Stimulated activated CD8-positive, alpha-beta memory T cell treated with anti-CD3 and anti-CD28 coated beads, Interleukin-15, amount 100 ng/mL, for 4 hours (primary cell): Measurements from ENCODE around the gene HRH3.

Experiments
- DNase-seq, 2 donors: peaks; one replicate each; pipeline ENCODE4 v3.0.0-alpha.2; 2020; ENCODE audit warnings: low read depth in 2 of 2

HRH3 gene

DNA sequence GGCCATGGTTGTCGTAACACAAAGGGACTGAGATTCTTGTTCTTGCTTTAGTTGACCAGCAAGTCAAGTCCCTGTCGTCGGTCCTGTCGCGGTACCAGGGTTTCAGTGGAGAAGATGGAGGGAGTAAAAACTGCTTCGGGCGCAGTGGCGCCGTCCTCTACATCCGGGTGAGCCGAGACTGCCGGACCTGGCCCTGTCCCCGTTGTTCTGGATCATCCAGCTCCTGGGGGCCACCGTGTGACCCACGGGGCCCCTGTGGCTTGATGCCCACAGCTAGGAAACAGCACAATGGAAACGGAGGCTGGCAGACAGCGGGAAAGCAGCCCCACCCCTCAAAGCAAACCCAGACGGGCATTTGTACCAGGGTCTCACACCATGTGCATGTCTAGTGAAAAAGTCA, 22.3 kb downstream of the HRH3 start:
- DNase-seq: no peak

GRCh38 chr20:62197311-62197710, 22.8 kb downstream of the HRH3 start:
- no peak for DNase-seq

- no peak for DNase-seq
Measured at GRCh38 chr20:62196286-62196685, 23.8 kb downstream of the HRH3 start.

- DNase-seq: no peak
Measured at GRCh38 chr20:62195736-62196135, 24.3 kb downstream of the HRH3 start.

DNA sequence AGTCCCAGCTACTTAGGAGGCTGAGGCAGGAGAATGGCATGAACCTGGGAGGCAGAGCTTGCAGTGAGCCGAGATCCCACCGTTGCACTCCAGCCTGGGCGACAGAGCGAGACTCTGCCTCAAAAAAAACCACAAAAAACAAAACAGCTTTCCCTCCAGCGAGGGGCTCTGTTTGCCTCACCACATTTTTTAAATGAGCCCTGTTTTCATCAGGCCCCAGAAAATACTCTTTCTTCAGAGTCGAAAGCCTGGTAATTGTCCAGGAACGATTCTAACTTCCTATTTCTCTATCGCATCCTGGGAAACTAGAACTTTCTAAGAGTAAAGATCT, 25.0 kb downstream of the HRH3 start:
- DNase-seq: no peak

DNA sequence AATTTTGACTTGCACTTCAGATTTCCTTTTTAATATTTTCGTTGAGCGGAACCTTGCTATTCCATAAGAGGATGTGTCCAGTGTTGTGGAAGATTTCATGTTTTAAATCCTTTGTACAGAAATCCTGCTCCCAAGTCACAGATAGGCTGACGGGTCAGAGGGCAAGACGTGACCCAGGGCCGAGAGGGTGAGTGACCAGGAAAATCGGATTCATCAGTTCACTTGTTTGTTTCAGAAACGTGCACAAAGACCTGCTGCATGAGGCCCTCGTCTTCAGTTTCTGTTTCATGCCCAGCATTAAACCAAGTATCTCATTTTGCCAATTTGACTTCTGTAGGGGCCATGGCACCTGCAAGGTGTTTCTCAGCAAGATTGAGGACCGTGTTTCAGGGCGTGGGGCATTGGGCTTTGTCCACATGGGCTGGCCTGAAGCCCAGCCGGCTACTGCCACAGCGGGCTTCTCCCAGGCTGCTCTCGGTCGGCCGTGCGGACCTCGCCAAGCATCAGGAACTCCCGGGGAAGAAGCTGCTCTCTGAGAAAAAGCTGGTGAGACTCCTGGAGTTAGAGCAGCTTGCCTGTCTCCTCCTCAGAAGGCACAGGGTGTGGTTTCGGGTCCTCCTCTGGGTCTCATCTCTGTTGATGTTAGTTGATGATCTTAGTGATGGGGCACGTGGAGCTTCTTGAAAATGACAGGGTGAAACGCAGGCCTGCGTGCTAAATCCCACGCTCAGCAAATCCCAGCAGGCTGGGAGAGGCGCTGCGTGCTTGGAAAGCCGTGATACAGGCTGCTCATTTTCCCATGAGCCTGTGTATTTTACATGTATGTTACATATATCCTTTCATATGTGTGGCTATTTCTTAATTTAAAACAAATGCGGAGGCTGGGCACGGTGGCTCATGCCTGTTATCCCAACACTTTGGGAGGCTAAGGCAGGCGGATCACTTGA, 26.7 kb downstream of the HRH3 start:
- DNase-seq: no peak

DNA sequence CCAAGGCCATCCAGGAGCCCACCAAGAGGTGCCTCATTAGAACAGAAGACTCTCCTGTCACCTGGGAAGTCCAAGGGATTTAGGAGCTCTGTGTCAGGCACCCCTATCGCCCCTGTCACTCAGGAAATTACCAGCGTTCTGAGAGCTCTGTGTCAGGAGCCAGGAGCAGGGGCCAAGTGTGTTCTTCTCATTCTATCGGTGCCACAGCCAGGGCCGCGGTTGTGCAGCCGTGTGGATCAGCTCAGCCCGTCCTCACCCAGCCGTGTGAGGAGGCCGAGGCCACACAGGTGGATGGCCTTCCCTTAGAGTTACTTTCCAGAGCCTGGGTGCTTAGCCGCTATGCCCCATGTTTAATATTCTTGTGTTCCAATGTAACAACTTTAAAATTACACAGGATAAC, 27.4 kb downstream of the HRH3 start:
- DNase-seq: no peak

- DNase-seq: no peak
Measured at GRCh38 chr20:62191781-62192559, 28.1 kb downstream of the HRH3 start.

DNA sequence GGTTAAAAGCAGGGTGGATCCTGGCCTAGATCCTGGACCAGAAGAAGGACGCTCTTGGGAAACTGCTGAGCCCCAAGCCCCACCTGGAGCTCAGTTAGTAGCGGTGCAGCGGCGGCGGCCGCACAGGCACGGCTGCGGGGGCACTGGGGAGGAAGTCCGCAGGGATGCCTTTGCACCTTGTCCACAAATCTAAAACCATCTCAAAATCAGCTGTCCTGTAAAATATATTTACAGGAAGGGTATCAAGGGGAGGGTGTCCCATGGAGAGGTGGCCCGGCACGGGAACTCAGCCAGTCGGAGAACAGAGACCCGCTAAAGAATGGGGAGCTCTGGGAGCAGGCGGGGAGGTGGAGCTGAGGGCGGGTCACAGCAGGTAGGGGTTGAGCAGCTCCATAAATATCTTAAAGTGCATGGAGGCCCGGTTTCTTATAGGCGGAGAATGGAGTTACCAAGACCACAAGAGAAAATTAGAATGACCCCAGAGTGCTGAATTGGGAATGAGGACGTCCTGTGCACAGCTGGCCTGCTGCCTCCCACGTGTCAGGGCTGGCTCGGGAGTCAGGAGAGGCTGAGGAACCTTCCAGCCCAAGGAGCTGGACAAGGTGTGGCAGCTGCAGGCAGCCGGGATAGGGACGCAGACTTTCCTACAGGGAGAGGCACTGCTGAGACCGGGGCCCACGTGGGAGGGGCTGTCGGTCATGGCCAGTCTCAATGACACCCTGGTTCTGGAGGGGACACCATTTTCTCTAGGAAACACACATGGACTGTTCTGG, 29.3 kb downstream of the HRH3 start:
- DNase-seq: no peak

GRCh38 chr20:62186887-62187866, 32.9 kb downstream of the HRH3 start:
- DNase-seq: no peak

DNA sequence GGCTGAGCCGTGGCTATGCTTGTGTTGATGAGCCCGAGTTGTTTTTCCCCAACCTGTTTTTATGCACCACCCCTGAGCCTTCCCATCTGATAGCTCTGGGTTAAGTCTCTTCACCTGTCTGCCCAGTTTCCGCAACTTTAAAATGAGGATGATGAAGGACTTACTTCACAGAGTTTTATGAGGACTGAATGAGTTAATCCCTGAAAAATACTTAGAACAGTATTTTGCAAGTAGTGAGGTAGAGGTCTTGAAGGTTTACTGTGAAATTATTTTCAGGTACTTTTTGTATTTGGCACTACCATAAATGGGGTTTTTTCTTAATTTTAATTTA, 34.0 kb downstream of the HRH3 start:
- no peak for DNase-seq

GRCh38 chr20:62183426-62184142, 36.5 kb downstream of the HRH3 start:
- DNase-seq: no peak

DNA sequence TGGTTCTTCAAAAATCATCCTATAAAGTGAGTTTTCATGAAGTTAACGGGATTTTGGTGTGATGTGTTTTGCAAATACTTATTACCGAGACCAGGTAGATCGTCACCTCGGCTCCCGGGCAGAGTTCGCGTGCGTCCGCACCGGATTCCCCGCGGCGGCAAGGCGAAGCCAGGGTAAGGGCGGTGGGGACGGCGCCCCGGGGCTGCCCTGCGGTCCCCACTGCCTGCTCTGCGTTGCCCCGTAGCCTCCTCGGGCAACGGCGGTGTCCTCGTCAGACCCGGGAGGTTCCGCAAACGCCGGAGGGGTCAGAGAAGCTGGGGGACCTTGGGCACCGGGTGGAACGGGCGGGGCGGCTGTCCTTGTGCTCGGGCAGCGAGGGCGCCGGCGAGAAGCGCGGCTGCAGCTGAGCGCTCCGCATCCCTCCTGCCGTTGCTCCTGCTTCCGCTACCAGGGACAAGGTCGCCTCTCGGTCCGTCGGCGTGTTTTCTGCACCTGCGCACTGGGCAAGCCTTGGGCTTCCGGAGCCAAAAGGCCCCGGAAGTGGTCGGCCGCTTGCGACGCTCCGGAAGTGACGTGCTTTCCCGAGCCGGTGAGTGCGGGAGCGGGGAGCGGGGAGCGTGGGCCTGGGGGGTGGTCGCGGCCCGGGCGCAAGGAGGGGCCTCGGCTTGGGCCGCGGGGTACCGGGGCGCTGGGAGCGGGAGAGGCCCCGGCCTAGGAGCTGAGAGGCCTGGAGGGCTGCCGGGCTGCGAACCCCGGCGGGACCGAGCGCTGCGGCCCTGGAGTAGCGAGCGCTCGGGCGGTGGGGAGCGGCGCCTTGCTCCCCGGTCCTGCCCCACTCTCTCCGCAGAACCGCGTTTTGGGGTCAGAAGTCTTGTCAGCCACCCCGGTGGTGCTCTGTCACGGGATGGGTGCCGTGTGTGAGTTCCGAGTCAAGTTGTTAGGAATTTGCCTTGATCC, 37.3 kb downstream of the HRH3 start, which contains the start of gene MTG2:
Gene MTG2 (plus strand): TSS at position 560 of the 957 bp plus-strand sequence. CDS start 10,393 bp downstream, outside the sequence.
- peak; percentile 88 to 90 for DNase-seq

- DNase-seq: no peak
Measured at GRCh38 chr20:62181808-62182207, 38.3 kb downstream of the HRH3 start.

GRCh38 chr20:62179162-62179504, 40.9 kb downstream of the HRH3 start:
- no peak for DNase-seq

GRCh38 chr20:62178316-62179161, 41.5 kb downstream of the HRH3 start:
- no peak for DNase-seq

GRCh38 chr20:62177307-62177706, 42.8 kb downstream of the HRH3 start:
- DNase-seq: no peak

- DNase-seq: no peak
Measured at GRCh38 chr20:62176866-62177265, 43.2 kb downstream of the HRH3 start.
